IPS-18c (cell line): ENCODE data around the gene ADCY1.

Source experiments
- H3K4me3 ChIP-seq: 2 replicates; pipeline ENCODE4 v1.7.0; 2013; ENCODE audit warnings: low read depth, mild to moderate bottlenecking, low read length, moderate library complexity; ENCODE audit not compliant: insufficient read depth
- H3K9me3 ChIP-seq: one replicate; pipeline ENCODE4 v1.6.1; 2013; ENCODE audit warnings: mild to moderate bottlenecking, low read length, moderate library complexity; ENCODE audit not compliant: control insufficient read depth, insufficient read depth

Gene ADCY1

DNA sequence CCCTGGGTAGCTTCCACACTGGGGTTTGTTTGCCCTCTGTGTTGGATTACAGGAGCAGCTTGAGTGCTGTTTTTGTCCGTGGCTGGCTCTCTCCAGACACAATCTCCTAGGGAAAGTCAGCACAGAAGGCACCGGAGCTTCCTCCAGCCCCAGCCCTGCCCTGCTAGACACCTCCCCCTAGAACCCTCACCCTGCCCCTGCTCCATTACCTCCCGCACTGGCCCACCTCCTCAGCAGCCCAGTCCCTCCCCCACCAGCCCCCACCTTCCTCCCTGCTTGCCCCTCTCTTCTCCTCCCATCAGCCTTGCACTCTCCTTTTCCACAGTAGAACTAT is 130.5 kb downstream of the ADCY1 start:
- no peak overlapping the region for H3K4me3 ChIP-seq
- H3K9me3 ChIP-seq: peaks cover 2% of the 10 kb centered on the region

GRCh38 chr7:45708046-45708950 is 134.1 kb downstream of the ADCY1 start:
- Histone ChIP-seq H3K9me3 (no peaks in the 10 kb centered on the region), H3K4me3 (no peak overlapping the region)

- Histone ChIP-seq H3K4me3 (no peak overlapping the region), H3K9me3 (no peaks in the 10 kb centered on the region)
Measured at GRCh38 chr7:45709168-45710042, 135.2 kb downstream of the ADCY1 start.

DNA sequence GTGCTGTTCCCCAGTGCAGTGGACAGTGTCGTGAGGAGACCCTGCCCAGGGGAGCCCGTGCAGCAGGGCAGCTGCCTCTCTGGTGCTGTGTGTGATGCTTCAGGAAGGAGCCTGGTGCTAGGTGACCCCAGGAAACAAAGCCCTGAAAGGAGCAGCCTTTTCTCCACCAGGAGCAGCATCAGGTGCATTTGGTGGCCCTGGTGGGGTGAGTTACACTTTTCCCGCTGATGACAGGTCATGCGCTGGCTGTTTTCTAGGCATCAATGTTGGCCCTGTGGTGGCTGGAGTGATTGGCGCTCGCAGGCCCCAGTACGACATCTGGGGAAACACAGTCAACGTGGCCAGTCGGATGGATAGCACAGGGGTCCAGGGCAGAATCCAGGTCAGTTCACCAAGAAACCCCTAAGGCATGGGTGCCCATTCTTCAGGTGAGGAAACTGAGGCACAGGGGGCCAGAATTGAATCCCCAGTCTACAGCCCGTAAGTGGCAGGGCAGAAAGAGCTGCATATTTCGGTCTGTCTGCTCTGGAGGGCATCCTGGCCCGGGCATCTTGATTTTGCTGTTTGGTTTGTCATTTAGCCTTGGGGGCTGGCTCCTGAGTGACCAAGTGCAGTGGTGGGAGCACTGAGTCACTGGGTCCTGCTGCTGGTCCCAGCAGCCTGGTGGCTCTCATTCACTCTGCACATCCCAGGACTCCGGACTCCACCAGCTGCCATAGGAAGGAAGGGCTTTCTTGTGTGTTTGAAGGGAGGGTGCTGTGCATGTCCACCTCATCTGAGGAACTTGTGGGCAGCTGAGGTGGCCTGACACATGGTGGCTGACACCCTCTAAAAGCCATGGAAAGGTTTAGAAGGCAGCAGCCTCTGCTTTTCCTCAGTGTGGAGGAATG is 136.3 kb downstream of the ADCY1 start:
- Histone ChIP-seq H3K9me3 (no peaks in the 10 kb centered on the region), H3K4me3 (no peak overlapping the region)

GRCh38 chr7:45711161-45711490 is 137.0 kb downstream of the ADCY1 start:
- Histone ChIP-seq H3K9me3 (no peaks in the 10 kb centered on the region), H3K4me3 (no peak overlapping the region)

- H3K9me3 ChIP-seq: no peaks in the 10 kb centered on the region
Measured at GRCh38 chr7:45712057-45712689, 138.0 kb downstream of the ADCY1 start.

DNA sequence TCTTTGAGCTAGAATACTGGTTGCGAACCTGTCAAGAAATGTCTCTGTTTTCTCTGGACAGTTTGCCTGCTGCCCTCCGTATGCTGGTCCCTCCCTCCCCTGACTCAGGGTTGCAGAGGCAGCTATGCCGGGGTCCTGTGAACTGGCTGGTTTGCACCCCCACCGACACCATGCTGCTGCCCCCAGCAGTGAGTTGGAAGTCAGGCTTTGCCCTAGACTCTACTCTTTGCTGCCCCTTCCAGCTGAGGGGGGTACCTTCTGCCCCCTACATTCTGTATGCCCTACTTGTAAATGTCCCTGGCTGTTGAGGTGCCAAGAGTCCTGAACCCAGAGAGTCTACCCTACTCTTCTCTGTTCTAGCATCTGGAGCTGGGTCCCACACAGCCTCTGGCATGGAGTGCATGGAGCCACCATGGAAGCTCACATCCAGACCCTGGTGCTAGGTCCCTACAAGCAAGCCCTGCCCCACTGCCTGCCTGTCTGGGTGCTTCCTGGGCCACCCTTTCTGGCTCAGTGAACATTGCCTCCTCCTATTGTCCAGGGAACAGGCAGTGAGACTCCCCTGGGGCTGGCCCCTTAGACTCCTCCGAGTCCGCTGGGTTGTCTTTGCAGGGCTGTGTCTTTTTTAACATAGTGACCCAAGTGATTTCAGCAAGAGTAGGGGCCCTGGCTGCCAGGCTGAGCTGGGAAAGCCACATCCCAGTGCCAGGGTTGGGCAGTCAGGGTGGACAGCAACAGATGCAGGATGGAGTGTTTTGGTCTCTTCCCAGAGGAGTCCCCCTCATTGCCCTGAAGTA is 138.9 kb downstream of the ADCY1 start:
- no peaks in the 10 kb centered on the region for H3K9me3 ChIP-seq
- no peak overlapping the region for H3K4me3 ChIP-seq

More at GRCh38 chr7:45712057-45712689, 138.0 kb downstream of the ADCY1 start:
- no peak overlapping the region for H3K4me3 ChIP-seq

- no peaks in the 10 kb centered on the region for H3K9me3 ChIP-seq
- no peak overlapping the region for H3K4me3 ChIP-seq
Measured at GRCh38 chr7:45713669-45714520, 139.7 kb downstream of the ADCY1 start.

DNA sequence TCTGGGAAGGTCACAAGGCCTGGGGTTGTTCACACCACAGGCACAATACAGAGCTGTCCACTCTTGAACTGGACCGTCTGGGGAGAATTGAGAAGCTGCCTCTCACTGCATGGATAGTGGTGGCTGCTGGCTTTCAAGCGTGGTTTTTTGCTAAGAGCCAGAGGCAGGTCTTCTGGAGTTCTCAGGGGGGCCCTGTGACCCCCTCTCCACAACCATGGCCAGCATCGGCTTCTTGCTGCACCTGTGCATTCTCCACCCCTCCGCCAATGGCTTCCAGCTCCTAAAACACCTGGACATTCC is 140.3 kb downstream of the ADCY1 start:
- Histone ChIP-seq H3K4me3 (no peak overlapping the region), H3K9me3 (no peaks in the 10 kb centered on the region)

GRCh38 chr7:45715471-45716352 is 141.5 kb downstream of the ADCY1 start:
- Histone ChIP-seq H3K9me3 (no peaks in the 10 kb centered on the region), H3K4me3 (no peak overlapping the region)

DNA sequence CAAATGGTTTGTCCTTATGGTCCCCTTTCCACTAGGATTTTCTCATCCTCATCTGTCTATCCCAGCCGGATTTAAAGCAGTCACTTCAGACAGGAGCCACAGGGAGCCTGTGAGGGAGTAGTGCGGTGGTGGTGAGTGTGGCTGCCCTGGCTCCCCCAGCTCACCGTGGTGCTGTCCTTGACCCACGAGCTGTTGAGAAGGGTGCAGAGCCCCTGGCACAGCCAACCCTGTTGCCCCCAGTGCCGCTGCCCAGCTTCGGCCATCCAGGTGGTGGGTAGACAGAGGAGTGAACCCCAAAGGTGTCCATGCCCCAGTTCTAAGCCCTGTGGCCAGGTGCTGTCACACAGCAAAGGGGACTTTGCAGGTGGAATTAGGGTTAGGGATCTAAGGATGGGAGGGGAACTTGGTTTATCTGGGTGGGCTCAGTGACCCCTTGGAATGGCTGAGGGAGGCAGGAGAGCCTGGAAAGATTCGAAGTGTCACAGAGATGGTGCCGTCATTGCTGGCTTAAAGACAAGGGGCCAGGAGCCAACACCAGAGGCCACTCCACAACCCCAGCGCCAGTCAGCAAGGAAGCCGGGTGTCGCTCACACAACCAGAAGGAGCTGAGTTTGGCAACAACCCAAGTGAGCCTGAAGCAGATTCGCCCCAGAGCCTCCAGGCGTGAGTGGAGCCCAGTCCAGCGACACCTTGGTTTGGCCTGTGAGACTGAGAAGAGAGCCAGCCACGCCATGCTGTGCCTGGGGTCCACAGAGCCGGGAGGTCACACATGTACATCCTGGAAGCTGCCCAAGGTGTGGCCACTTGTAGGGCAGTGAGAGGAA is 142.4 kb downstream of the ADCY1 start:
- Histone ChIP-seq H3K4me3 (no peak overlapping the region), H3K9me3 (no peaks in the 10 kb centered on the region)

DNA sequence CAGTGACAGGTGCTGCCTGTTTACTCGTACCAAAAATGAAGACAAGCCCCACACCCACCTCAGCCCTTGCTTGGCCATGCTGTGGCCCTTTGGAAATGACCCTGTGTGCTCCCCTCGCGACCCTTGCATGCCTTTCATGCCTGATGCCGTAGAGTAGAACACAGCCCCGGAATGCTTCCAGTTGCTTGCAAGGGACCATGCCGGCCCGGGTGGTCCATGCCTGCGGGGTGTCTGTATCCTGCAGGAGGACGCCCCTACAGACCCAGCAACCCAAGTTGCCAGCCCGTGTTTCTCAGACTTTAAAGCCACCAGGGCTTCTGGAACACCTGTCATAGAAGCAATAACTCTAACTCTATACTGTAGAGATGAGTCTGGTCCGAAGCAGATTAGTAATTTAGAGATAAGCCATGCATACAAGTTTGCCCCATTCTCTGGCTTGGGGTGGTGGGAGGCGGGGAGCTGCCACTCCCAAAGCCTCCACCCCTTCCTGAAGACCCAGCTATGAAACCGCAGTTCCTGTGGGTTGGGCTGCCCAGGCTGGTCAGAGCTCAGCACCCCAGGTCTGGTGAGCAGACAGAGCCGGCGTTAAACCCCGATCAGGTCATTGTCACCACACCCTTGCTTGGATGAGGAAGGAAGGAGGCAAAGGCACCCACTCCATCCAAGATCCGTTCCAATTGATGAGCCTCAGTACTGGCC is 143.5 kb downstream of the ADCY1 start:
- Histone ChIP-seq H3K9me3 (no peaks in the 10 kb centered on the region), H3K4me3 (no peak overlapping the region)

- H3K4me3 ChIP-seq: no peak overlapping the region
- no peaks in the 10 kb centered on the region for H3K9me3 ChIP-seq
Measured at GRCh38 chr7:45718464-45719330, 144.5 kb downstream of the ADCY1 start.
